ENCODE measurements around the gene CASP1.
A peak's percentile ranks its signal among the peaks of the same experiment; 100 is the strongest.

The CASP1 gene

GRCh38 chr11:104997288-104997687 lies 37.7 kb downstream of the CASP1 start:
- DNase-seq (ENCODE audit: insufficient read length, low spot score) (no peak), FAIRE-seq (no peak)
- no peak for TF ChIP-seq POLR2AphosphoS5 (IDR thresholded peaks at IDR 0.05; ENCODE audit: low read depth, low read length)
- TF ChIP-seq POU2F2 (IDR thresholded peaks at IDR 0.05; ENCODE audit: low read depth, low read length) = no peak
- no peak for TF ChIP-seq SPI1 (IDR thresholded peaks at IDR 0.05; ENCODE audit: low read depth, low read length)
- no peak for TF ChIP-seq TAF1 (IDR thresholded peaks at IDR 0.05; ENCODE audit: low read depth, low read length)
- TF ChIP-seq PAX5 (IDR thresholded peaks at IDR 0.05; ENCODE audit: insufficient read depth, low read length, severe bottlenecking) = no peak
- TF ChIP-seq POLR2A (IDR thresholded peaks at IDR 0.05; ENCODE audit: low read depth, low read length) = no peak

- DNase-seq (ENCODE audit: insufficient read length, low spot score) (no peak), FAIRE-seq (no peak)
- TF ChIP-seq TAF1 (IDR thresholded peaks at IDR 0.05; ENCODE audit: low read depth, low read length) (no peak), POLR2AphosphoS5 (IDR thresholded peaks at IDR 0.05; ENCODE audit: low read depth, low read length) (no peak), PAX5 (IDR thresholded peaks at IDR 0.05; ENCODE audit: insufficient read depth, low read length, severe bottlenecking) (no peak), POLR2A (IDR thresholded peaks at IDR 0.05; ENCODE audit: low read depth, low read length) (no peak), SPI1 (IDR thresholded peaks at IDR 0.05; ENCODE audit: low read depth, low read length) (no peak), POU2F2 (IDR thresholded peaks at IDR 0.05; ENCODE audit: low read depth, low read length) (no peak)
Measured at GRCh38 chr11:104995001-104995408, 39.9 kb downstream of the CASP1 start.

- no peak for FAIRE-seq
Measured at GRCh38 chr11:104992781-104993180, 42.2 kb downstream of the CASP1 start.

GRCh38 chr11:104991994-104992393 lies 43.0 kb downstream of the CASP1 start:
- TF ChIP-seq POLR2AphosphoS5 (IDR thresholded peaks at IDR 0.05; ENCODE audit: low read depth, low read length) (no peak), POLR2A (IDR thresholded peaks at IDR 0.05; ENCODE audit: low read depth, low read length) (no peak), POU2F2 (IDR thresholded peaks at IDR 0.05; ENCODE audit: low read depth, low read length) (no peak), SPI1 (IDR thresholded peaks at IDR 0.05; ENCODE audit: low read depth, low read length) (no peak)
- FAIRE-seq (no peak), DNase-seq (ENCODE audit: insufficient read length, low spot score) (no peak)

More at GRCh38 chr11:104992781-104993180, 42.2 kb downstream of the CASP1 start:
- DNase-seq (ENCODE audit: insufficient read length, low spot score) = no peak
- TF ChIP-seq TAF1 (IDR thresholded peaks at IDR 0.05; ENCODE audit: low read depth, low read length) = no peak
- TF ChIP-seq POLR2A (IDR thresholded peaks at IDR 0.05; ENCODE audit: low read depth, low read length) = no peak
- TF ChIP-seq POU2F2 (IDR thresholded peaks at IDR 0.05; ENCODE audit: low read depth, low read length) = no peak
- TF ChIP-seq SPI1 (IDR thresholded peaks at IDR 0.05; ENCODE audit: low read depth, low read length) = no peak
- TF ChIP-seq POLR2AphosphoS5 (IDR thresholded peaks at IDR 0.05; ENCODE audit: low read depth, low read length) = no peak
- TF ChIP-seq PAX5 (IDR thresholded peaks at IDR 0.05; ENCODE audit: insufficient read depth, low read length, severe bottlenecking) = no peak

GRCh38 chr11:104984808-104985207 lies 50.1 kb downstream of the CASP1 start:
- FAIRE-seq (no peak), DNase-seq (ENCODE audit: insufficient read length, low spot score) (no peak)
- TF ChIP-seq POLR2AphosphoS5 (IDR thresholded peaks at IDR 0.05; ENCODE audit: low read depth, low read length) (no peak), TAF1 (IDR thresholded peaks at IDR 0.05; ENCODE audit: low read depth, low read length) (no peak), POLR2A (IDR thresholded peaks at IDR 0.05; ENCODE audit: low read depth, low read length) (no peak)

GRCh38 chr11:104979839-104980238 lies 55.1 kb downstream of the CASP1 start:
- TF ChIP-seq POLR2AphosphoS5 (IDR thresholded peaks at IDR 0.05; ENCODE audit: low read depth, low read length) (no peak), POU2F2 (IDR thresholded peaks at IDR 0.05; ENCODE audit: low read depth, low read length) (no peak), PAX5 (IDR thresholded peaks at IDR 0.05; ENCODE audit: insufficient read depth, low read length, severe bottlenecking) (no peak), SPI1 (IDR thresholded peaks at IDR 0.05; ENCODE audit: low read depth, low read length) (no peak), TAF1 (IDR thresholded peaks at IDR 0.05; ENCODE audit: low read depth, low read length) (no peak), POLR2A (IDR thresholded peaks at IDR 0.05; ENCODE audit: low read depth, low read length) (no peak)
- DNase-seq (ENCODE audit: insufficient read length, low spot score) (no peak), FAIRE-seq (peak; percentile 41)

All from GM12891 (cell line).